GM19023 (cell line): ENCODE results near the gene SERPINE2.
"Not testable (repeated sequence)": the region's sequence is repeated elsewhere in the genome, so short reads cannot be mapped to it uniquely, and the experiment has no call there.

Source experiments
- ATAC-seq: cut with Tn5 transposase; IDR thresholded peaks from one replicate; pipeline ENCODE4 v1.9.1; 2021; ENCODE audit warnings: mild to moderate bottlenecking, moderate library complexity; ENCODE audit not compliant: unreplicated experiment

The SERPINE2 gene

GRCh38 chr2:224016963-224017362 is 22.1 kb downstream of the SERPINE2 start:
- no peak for ATAC-seq

DNA sequence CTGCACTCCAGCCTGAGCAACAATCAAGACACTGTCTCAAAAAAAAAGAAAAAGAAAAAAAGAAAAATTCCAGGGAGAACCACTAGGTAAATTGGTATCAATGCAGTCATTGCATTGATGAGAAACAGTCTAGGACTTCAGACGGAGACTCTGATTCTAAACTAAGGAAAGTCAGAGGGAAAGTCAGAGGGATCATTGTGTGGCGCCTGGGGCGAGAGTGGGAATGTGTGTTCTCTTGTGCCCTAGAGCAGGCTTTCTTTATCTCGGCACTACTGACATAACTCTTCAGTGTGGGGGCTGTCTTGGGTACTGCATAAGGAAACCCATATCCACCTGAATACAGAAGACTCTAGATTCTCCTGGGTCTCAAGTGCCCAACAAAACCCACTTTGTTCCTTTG is 24.8 kb downstream of the SERPINE2 start:
- no peak for ATAC-seq

GRCh38 chr2:224011837-224012236 is 27.2 kb downstream of the SERPINE2 start:
- ATAC-seq: no peak

GRCh38 chr2:224009605-224010315 is 29.3 kb downstream of the SERPINE2 start:
- ATAC-seq: no peak

- no peak for ATAC-seq
Observed at GRCh38 chr2:224008702-224009261, 30.3 kb downstream of the SERPINE2 start.

DNA sequence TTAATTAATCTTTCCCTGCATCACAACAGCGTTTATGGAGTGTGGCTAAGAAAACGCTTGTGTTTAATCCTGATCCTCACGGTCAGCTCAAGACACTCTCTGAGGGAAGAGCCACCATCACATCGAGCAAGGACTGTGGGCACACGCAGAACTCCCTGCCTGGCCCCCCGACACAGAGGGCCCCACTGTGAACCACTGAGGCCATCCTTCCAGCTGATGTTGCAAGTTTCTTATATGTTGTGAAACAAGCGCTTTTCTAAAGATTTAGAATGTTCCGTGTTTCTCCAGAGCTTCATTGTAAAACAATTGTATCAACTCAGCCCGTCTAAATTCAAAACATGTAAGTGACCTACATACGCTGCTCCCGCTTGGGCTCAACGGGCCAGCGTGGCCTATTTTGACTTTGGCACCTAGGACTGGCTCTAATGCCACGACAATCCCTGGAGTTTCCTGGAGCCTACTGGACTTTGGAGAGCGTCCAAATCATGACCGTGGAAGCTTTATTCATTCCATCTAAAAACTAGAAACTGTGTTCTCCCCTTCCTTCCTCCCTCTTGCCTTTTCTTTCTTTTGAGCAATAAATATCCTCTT is 34.9 kb downstream of the SERPINE2 start:
- ATAC-seq: no peak

- not testable (repeated sequence) for ATAC-seq
Observed at GRCh38 chr2:224000662-224001061, 38.4 kb downstream of the SERPINE2 start.

DNA sequence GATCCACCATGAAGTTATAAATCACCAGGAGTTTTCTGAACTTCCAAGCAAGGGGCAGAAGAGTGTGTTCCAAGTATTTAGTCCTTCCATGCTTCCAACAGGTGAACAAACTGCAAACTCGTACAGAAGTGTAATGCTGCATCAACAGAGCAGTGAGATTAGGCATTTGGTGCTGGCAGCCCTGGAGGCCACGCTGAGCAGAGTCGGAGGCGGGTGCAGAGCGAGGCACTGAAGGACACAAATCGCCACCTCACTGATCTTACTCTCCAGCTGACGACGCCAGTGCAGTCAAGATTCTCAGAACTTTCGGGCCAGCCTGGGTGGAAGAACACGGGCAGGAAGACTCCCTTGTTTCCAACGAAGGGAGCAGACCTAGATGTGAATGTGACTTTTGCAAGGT is 39.2 kb downstream of the SERPINE2 start:
- ATAC-seq: no peak

DNA sequence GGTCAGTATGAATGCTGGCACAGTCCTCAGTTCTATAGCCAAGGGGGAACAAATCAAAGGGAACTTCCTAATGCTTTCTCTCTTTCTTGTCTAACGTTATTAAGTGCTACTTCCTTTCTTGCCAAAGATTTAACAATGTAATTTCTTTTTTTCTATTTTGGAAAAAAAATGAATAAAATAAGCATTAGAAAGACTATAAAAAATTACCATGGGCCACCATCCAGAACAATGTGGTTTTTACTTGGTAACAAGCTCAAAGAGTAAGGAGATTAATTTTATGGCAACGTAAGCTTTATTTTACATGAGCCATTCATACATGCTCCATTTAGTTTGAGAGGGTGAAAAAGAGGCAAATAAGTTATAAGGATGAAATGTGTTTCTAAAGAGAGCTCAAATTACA is 40.1 kb downstream of the SERPINE2 start:
- ATAC-seq: no peak

DNA sequence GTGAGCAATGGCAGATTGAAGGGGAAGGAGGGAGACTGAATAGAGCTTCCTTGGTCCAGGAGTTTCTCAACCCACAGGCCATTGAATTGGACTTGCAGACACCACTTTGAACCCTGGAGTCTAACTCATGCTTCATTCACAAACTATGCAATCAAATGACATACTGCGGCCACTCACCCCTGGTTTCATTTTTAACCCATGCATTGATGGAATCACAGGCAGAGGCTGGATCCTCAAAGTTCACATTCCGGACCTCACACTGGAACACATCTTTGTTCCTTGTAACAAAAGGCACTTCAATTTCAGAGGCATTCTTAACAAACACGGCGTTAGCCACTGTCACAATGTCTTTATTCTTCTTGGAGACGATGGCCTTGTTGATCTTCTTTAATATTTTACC is 41.1 kb downstream of the SERPINE2 start:
- no peak for ATAC-seq

GRCh38 chr2:223996391-223996790 is 42.7 kb downstream of the SERPINE2 start:
- ATAC-seq: no peak

- ATAC-seq: no peak
Observed at GRCh38 chr2:223995569-223995968, 43.5 kb downstream of the SERPINE2 start.

DNA sequence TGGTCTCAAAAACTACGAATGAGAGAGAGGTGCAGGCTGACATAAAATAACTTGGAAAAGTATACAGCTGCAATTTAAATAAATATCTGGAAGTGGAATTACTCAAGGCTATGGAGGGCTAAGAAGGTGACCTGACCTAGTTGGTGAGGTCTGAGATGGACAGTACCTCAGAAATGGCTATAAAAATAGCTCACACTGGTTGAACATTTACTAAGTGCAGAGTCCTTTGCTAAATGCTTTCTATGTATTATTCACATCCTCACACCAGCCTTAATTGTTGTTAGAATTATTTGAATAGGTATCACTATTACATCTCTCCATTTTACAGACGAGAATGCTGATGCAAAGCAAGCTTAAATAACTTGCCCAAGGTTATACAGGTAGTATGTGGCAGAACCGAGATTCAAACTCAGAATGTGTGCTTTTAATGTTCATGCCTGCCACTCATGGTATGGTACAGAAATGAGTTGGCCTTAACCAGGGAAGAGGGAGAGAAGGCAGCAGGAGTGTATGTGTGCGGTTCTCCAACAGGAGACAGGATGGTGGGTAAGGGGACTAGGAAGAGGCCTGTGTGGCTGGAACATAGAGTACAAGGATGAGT is 44.4 kb downstream of the SERPINE2 start:
- ATAC-seq: no peak

- ATAC-seq: peak; percentile 70
Observed at GRCh38 chr2:223993634-223994232, 45.4 kb downstream of the SERPINE2 start.

DNA sequence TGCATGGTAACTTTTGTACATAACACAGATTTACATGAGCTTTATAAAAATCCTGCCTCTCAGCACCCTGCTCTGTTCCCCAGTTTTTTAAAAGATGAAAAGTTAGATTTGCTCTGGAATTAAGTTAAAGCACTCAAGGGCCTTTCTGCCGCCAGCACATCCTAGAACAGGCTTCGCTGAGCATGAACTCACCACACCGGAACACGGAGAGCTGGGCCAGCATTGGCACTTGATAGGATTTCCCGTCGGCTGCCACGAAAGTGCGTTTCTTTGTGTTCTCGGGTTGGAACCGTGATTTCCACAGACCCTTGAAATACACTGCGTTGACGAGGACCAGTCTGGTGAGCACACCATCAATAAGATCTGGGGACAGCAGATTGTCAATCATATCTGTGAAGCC is 47.5 kb downstream of the SERPINE2 start:
- ATAC-seq: no peak

GRCh38 chr2:223989856-223990232 is 49.2 kb downstream of the SERPINE2 start:
- ATAC-seq: no peak

DNA sequence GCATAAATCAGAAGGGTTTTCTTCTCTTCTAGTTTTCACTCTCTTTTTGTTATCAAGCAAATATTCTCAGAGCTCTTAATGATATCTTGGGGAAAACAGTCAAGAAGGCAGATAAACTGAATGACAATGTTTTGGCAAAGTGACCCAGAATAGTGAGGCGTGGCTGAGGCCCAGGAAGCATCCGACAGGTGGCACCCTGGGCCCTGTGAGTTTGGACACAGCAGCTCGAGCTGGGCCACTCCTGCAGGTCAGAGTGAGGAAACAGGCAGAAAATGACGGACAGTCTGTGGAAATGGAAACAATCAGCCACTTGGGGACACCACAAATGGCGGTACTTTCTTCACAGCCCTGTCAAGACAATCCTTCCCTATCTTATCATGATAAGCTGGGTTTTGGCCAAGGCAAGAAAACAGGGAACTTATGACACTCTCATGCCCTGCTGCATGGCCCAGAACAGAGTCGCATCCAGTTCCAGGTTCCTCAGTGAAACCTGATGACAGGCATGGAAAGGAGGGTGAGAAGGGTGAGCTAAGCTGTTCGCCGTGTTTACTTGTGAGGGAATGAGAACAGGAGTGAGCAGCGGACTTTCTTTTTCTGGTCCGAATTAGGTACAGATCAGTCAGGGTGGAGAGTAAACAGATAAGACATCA is 49.8 kb downstream of the SERPINE2 start:
- no peak for ATAC-seq

DNA sequence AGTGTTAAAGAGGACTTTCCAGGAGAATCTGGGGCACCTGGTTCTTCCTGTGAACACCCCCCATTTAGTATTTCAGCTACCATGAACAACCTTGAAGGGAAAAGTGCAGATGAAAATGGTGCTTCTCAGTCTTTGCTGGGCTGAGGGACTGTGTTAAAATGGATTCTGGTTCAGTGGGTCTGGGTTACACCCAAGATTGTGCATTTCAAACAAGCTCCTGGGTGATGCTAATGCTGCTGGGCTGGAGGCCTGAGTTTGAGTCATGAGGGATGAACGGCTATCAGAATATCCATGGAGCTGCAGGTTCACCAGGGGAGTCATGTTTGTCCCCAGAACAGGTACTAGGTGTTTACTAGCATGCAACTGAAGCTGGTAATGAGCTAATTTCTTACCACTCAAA is 57.8 kb downstream of the SERPINE2 start:
- no peak for ATAC-seq

DNA sequence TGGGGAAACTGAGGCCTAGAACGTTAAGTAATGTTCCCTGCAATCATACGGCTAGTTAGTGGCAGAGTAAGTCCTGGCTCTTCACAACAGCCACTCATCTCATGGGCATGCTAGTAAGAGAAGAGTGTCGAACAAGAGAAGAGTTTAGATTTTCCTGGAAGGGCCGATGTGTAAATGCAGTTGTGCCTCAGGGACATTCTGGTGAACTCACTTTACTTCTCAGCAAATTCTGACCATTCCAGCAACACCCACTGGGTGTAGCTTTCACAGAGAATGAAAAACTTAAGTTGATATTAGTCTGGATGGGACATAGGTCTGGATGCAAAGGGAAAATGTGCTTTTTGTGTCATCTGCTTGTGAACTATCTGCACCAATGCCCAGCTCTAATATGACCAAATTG is 58.3 kb downstream of the SERPINE2 start:
- no peak for ATAC-seq

GRCh38 chr2:223980397-223980735 is 58.7 kb downstream of the SERPINE2 start:
- ATAC-seq: no peak

GRCh38 chr2:223979730-223980396 is 59.2 kb downstream of the SERPINE2 start:
- no peak for ATAC-seq
